Measurements from ENCODE around the gene OLIG1.

DNA sequence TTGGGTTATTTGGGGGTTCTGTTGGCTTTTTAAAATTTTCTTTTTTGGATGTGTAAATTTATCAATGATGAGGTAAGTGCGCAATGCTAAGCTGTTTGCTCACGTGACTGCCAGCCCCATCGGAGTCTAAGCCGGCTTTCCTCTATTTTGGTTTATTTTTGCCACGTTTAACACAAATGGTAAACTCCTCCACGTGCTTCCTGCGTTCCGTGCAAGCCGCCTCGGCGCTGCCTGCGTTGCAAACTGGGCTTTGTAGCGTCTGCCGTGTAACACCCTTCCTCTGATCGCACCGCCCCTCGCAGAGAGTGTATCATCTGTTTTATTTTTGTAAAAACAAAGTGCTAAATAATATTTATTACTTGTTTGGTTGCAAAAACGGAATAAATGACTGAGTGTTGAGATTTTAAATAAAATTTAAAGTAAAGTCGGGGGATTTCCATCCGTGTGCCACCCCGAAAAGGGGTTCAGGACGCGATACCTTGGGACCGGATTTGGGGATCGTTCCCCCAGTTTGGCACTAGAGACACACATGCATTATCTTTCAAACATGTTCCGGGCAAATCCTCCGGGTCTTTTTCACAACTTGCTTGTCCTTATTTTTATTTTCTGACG is 41.1 kb upstream of the OLIG1 start:
- TF ChIP-seq, protein P1, sequence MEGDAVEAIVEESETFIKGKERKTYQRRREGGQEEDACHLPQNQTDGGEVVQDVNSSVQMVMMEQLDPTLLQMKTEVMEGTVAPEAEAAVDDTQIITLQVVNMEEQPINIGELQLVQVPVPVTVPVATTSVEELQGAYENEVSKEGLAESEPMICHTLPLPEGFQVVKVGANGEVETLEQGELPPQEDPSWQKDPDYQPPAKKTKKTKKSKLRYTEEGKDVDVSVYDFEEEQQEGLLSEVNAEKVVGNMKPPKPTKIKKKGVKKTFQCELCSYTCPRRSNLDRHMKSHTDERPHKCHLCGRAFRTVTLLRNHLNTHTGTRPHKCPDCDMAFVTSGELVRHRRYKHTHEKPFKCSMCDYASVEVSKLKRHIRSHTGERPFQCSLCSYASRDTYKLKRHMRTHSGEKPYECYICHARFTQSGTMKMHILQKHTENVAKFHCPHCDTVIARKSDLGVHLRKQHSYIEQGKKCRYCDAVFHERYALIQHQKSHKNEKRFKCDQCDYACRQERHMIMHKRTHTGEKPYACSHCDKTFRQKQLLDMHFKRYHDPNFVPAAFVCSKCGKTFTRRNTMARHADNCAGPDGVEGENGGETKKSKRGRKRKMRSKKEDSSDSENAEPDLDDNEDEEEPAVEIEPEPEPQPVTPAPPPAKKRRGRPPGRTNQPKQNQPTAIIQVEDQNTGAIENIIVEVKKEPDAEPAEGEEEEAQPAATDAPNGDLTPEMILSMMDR (IDR thresholded peaks at IDR 0.05) = no peak
- no peak for TF ChIP-seq ZFX (IDR thresholded peaks at IDR 0.05; ENCODE audit: borderline replicate concordance)

Data from 22Rv1 (cell line).